K562 treated with DMSO at 1 percent for 24 hours (cell line): ENCODE data around the gene GSG1L2. TPM values are rescaled to one million over a fixed set of nuclear protein-coding genes. Genes with fewer than 3 reads are reported as not detected.

ENCODE experiments used
- total RNA-seq: library from RNA; unstranded; fragments of 300-600 nt; gene quantifications from 2 replicates; pipeline ENCODE4 v1.2.3, GENCODE V29; 2022; ENCODE audit warnings: low read depth; ENCODE audit not compliant: insufficient read depth

Gene GSG1L2
- not detected in 2 replicates for total RNA-seq

GRCh38 chr17:9821921-9822320 is at the start of gene GSG1L2:
TSS of gene GSG1L2 (minus strand) at chr17:9822079. CDS start at chr17:9822071, 8 bp downstream.

GRCh38 chr17:9825641-9826150 is 3.8 kb upstream of the GSG1L2 start, which contains the start of gene GLP2R:
TSS of gene GLP2R (plus strand) at chr17:9825924. CDS start at chr17:9826064, 140 bp downstream.

GRCh38 chr17:9790889-9791876 is 30.7 kb downstream of the GSG1L2 start, which contains the start of gene DHRS7C:
TSS of gene DHRS7C (minus strand) at chr17:9791592. CDS start at chr17:9791284, 308 bp downstream.

Other genes starting within 250 kb of the GSG1L2 start
- 20.1 and 21.1 TPM in 2 replicates for gene STX8, start 246.3 kb downstream of the GSG1L2 start, total RNA-seq
- gene CFAP52, start 245.4 kb downstream of the GSG1L2 start, total RNA-seq = not detected in 2 replicates
- 0.14 TPM in 1 of 2 replicates, not detected in the other for gene USP43, start 176.6 kb downstream of the GSG1L2 start, total RNA-seq
- gene DHRS7C, start 30.5 kb downstream of the GSG1L2 start, total RNA-seq = not detected in 2 replicates
- gene GLP2R, start 3.8 kb upstream of the GSG1L2 start, total RNA-seq = not detected in 2 replicates
- not detected in 2 replicates for gene RCVRN, start 83.2 kb upstream of the GSG1L2 start, total RNA-seq